Gastrocnemius medialis (tissue), 4 donors: ENCODE data around the gene RNF31. TPM values are rescaled to one million over a fixed set of nuclear protein-coding genes. Genes with fewer than 3 reads are reported as not detected.
A peak's percentile ranks its signal among the peaks of the same experiment; 100 is the strongest.

Experiments used
- ATAC-seq, 2 donors: fragments of 150-250 bp; one replicate each; pipeline ENCODE4 v1.9.1; 2016
- DNase-seq, 2 donors: peaks; one replicate each; pipeline ENCODE4 v3.0.0-alpha.2; 2019
- H3K27ac ChIP-seq, 4 donors: fragments of 200-600 bp; sonication (generic); 1 replicate in 1 of 4; 2 replicates in 3 of 4; pipeline ENCODE4 v1.5.1; 2016 to 2018; ENCODE audit warnings: mild to moderate bottlenecking in 2 of 4, moderate library complexity in 1 of 4
- H3K27me3 ChIP-seq, 3 donors: fragments of 200-600 bp; sonication (generic) in 2 of 3; 1 replicate in 1 of 3; 2 replicates in 2 of 3; pipeline versions ENCODE4 v1.5.1 to v1.6.0; 2016 to 2019; ENCODE audit warnings: mild to moderate bottlenecking in 1 of 3, moderate library complexity in 1 of 3
- H3K36me3 ChIP-seq, 2 donors: fragments of 200-600 bp; sonication (generic) in 1 of 2; one replicate each; pipeline ENCODE4 v1.5.1; 2017 to 2018
- H3K4me1 ChIP-seq, 2 donors: fragments of 200-600 bp; sonication (generic) in 1 of 2; one replicate each; pipeline ENCODE4 v1.5.1; 2016 to 2017; ENCODE audit warnings: mild to moderate bottlenecking in 2 of 2
- H3K4me3 ChIP-seq, 4 donors: fragments of 200-600 bp; sonication (generic) in 3 of 4; 1 replicate in 1 of 4; 2 replicates in 3 of 4; pipeline ENCODE4 v1.5.1; 2016 to 2019; ENCODE audit warnings: mild to moderate bottlenecking in 2 of 4
- H3K9me3 ChIP-seq, 3 donors: fragments of 200-600 bp; sonication (generic) in 2 of 3; 1 replicate in 1 of 3; 2 replicates in 2 of 3; pipeline ENCODE4 v1.5.1; 2016 to 2019
- CTCF ChIP-seq, 5 experiments: fragments of 450-650 bp in 3 of 5; fragments of 200-600 bp in 2 of 5; sonication (generic) in 2 of 5; IDR thresholded peaks in 4 of 5; conservative IDR thresholded peaks in 1 of 5; 1 replicate in 4 of 5; 2 replicates in 1 of 5; pipeline ENCODE4 v1.5.1; 2016 to 2019; ENCODE audit warnings: antibody characterized with exemption in 5 of 5, mild to moderate bottlenecking in 3 of 5, moderate library complexity in 3 of 5
- POLR2A ChIP-seq, 2 donors: fragments of 450-650 bp; IDR thresholded peaks; one replicate each; pipeline ENCODE4 v1.6.1; 2017; ENCODE audit warnings: antibody characterized with exemption in 2 of 2, mild to moderate bottlenecking in 2 of 2, moderate library complexity in 2 of 2
- in situ Hi-C, 4 donors: fragments of 200-750 bp; cut with MboI; loops; one replicate each; pipeline versions ENCODE4 v1.15.0 to v1.8.0; 2017; ENCODE audit warnings: low sequenced_read_pairs in 4 of 4
- intact Hi-C: fragments of 100-400 bp; cut with DNase I; formaldehyde crosslinking; loops from one replicate; pipeline ENCODE4 v1.15.1; 2023; ENCODE audit warnings: low total_unique reads
- total RNA-seq, 4 donors: library from RNA; depleted of rRNA; stranded (reverse); fragments of >200 nt; gene quantifications; one replicate each; pipeline versions ENCODE4 v1.1.0 to v1.2.3, GENCODE V29; 2016

The RNF31 gene
- total RNA-seq, 4 donors from 2014 or later: 63.3 to 140 (median 82.4) TPM

- H3K4me3 ChIP-seq: peak overlapping the region in 1 of 4 donors; percentile 21
- no peak overlapping the region for H3K27ac ChIP-seq
- intact Hi-C loops: no loop called here
- ATAC-seq: peak in 1 of 2 donors; percentile 17
- no peak for DNase-seq
- peaks cover 9 to 21% (median 15%) of the 10 kb centered on the region in 3 donors for H3K27me3 ChIP-seq
- in situ Hi-C loops: no loop called here
- TF ChIP-seq POLR2A (IDR thresholded peaks at IDR 0.05) (no peak), CTCF (IDR thresholded peaks at IDR 0.05 in 4 of 5, conservative IDR thresholded peaks at IDR 0.05 in 1 of 5) (no peak)
- no peaks in the 10 kb centered on the region for H3K36me3 ChIP-seq
- H3K9me3 ChIP-seq: no peaks in the 10 kb centered on the region
- H3K4me1 ChIP-seq: peaks cover 4 to 5% of the 10 kb centered on the region in 2 donors
Observed at GRCh38 chr14:24172261-24172860, 25.1 kb downstream of the RNF31 start.

GRCh38 chr14:24172871-24173281 lies 25.6 kb downstream of the RNF31 start:
- peak in 1 of 2 donors; percentile 36 for ATAC-seq
- TF ChIP-seq POLR2A (IDR thresholded peaks at IDR 0.05) (no peak), CTCF (IDR thresholded peaks at IDR 0.05 in 4 of 5, conservative IDR thresholded peaks at IDR 0.05 in 1 of 5) (no peak)
- intact Hi-C loops (no loop called here), in situ Hi-C loops (no loop called here)
- no peak for DNase-seq
- Histone ChIP-seq H3K4me1 (peaks cover 4 to 5% of the 10 kb centered on the region in 2 donors), H3K36me3 (peaks cover 0 to 2% of the 10 kb centered on the region in 2 donors), H3K27ac (no peak overlapping the region), H3K4me3 (no peak overlapping the region), H3K27me3 (peaks cover 9 to 21% (median 15%) of the 10 kb centered on the region in 3 donors), H3K9me3 (no peaks in the 10 kb centered on the region)

- peaks cover under 1 to 11% (median 6%) of the 10 kb centered on the region in 3 donors for H3K27me3 ChIP-seq
- peaks cover 10 to 19% of the 10 kb centered on the region in 2 donors for H3K4me1 ChIP-seq
- H3K4me3 ChIP-seq: no peak overlapping the region
- H3K27ac ChIP-seq: no peak overlapping the region
- peaks cover 0 to 30% of the 10 kb centered on the region in 2 donors for H3K36me3 ChIP-seq
- no peak for ATAC-seq
- TF ChIP-seq POLR2A (IDR thresholded peaks at IDR 0.05) (no peak), CTCF (IDR thresholded peaks at IDR 0.05 in 4 of 5, conservative IDR thresholded peaks at IDR 0.05 in 1 of 5) (no peak)
- in situ Hi-C loops (no loop called here), intact Hi-C loops (no loop called here)
- DNase-seq: no peak
- H3K9me3 ChIP-seq: no peaks in the 10 kb centered on the region
Observed at GRCh38 chr14:24176599-24176998, 29.3 kb downstream of the RNF31 start.

- H3K27ac ChIP-seq: no peak overlapping the region
- no peak for DNase-seq
- peaks cover 9 to 13% of the 10 kb centered on the region in 2 donors for H3K4me1 ChIP-seq
- in situ Hi-C loops: no loop called here
- no peak overlapping the region for H3K4me3 ChIP-seq
- H3K27me3 ChIP-seq: peaks cover 0 to 5% (median 0%) of the 10 kb centered on the region in 3 donors
- intact Hi-C loops: no loop called here
- H3K36me3 ChIP-seq: peaks cover 0 to 37% of the 10 kb centered on the region in 2 donors
- H3K9me3 ChIP-seq: no peaks in the 10 kb centered on the region
- ATAC-seq: no peak
- TF ChIP-seq CTCF (IDR thresholded peaks at IDR 0.05 in 4 of 5, conservative IDR thresholded peaks at IDR 0.05 in 1 of 5) (no peak), POLR2A (IDR thresholded peaks at IDR 0.05) (no peak)
Observed at GRCh38 chr14:24177041-24177825, 29.9 kb downstream of the RNF31 start.
